Measurements from ENCODE around the gene EPN3. TPM values are rescaled to one million over a fixed set of nuclear protein-coding genes. Genes with fewer than 3 reads are reported as not detected.

Gene EPN3
- total RNA-seq, 1 donor from 2014 or later: 0.84 TPM

GRCh38 chr17:50563092-50563511 is 30.6 kb downstream of the EPN3 start:
- no peaks in the 10 kb centered on the region for H3K36me3 ChIP-seq (ENCODE audit: control insufficient read depth, insufficient read depth, low read length)
- H3K4me3 ChIP-seq (ENCODE audit: low read depth, low read length): no peak overlapping the region
- no peak for TF ChIP-seq CTCF (IDR thresholded peaks at IDR 0.05; ENCODE audit: insufficient read depth, low read length, poor library complexity, severe bottlenecking)
- no peak for DNase-seq (ENCODE audit: low read depth)
- H3K27me3 ChIP-seq (ENCODE audit: control insufficient read depth, insufficient read depth, low read length): peaks cover 79% of the 10 kb centered on the region

- Histone ChIP-seq H3K27me3 (ENCODE audit: control insufficient read depth, insufficient read depth, low read length) (peaks cover 65% of the 10 kb centered on the region), H3K36me3 (ENCODE audit: control insufficient read depth, insufficient read depth, low read length) (no peaks in the 10 kb centered on the region), H3K4me3 (ENCODE audit: low read depth, low read length) (no peak overlapping the region)
- DNase-seq (ENCODE audit: low read depth): no peak
- TF ChIP-seq CTCF (IDR thresholded peaks at IDR 0.05; ENCODE audit: insufficient read depth, low read length, poor library complexity, severe bottlenecking): no peak
Measured at GRCh38 chr17:50564916-50565315, 32.4 kb downstream of the EPN3 start.

GRCh38 chr17:50565402-50566350 is 33.1 kb downstream of the EPN3 start:
- no peak for TF ChIP-seq CTCF (IDR thresholded peaks at IDR 0.05; ENCODE audit: insufficient read depth, low read length, poor library complexity, severe bottlenecking)
- no peak overlapping the region for H3K4me3 ChIP-seq (ENCODE audit: low read depth, low read length)
- no peak for DNase-seq (ENCODE audit: low read depth)
- H3K27me3 ChIP-seq (ENCODE audit: control insufficient read depth, insufficient read depth, low read length): peaks cover 65% of the 10 kb centered on the region
- no peaks in the 10 kb centered on the region for H3K36me3 ChIP-seq (ENCODE audit: control insufficient read depth, insufficient read depth, low read length)

- Histone ChIP-seq H3K4me3 (ENCODE audit: low read depth, low read length) (no peak overlapping the region), H3K27me3 (ENCODE audit: control insufficient read depth, insufficient read depth, low read length) (peaks cover 55% of the 10 kb centered on the region), H3K36me3 (ENCODE audit: control insufficient read depth, insufficient read depth, low read length) (no peaks in the 10 kb centered on the region)
- TF ChIP-seq CTCF (IDR thresholded peaks at IDR 0.05; ENCODE audit: insufficient read depth, low read length, poor library complexity, severe bottlenecking): no peak
- no peak for DNase-seq (ENCODE audit: low read depth)
Measured at GRCh38 chr17:50566886-50567285, 34.4 kb downstream of the EPN3 start.

GRCh38 chr17:50568659-50569058 is 36.1 kb downstream of the EPN3 start:
- no peak for DNase-seq (ENCODE audit: low read depth)
- TF ChIP-seq CTCF (IDR thresholded peaks at IDR 0.05; ENCODE audit: insufficient read depth, low read length, poor library complexity, severe bottlenecking): no peak
- peaks cover 38% of the 10 kb centered on the region for H3K27me3 ChIP-seq (ENCODE audit: control insufficient read depth, insufficient read depth, low read length)
- H3K4me3 ChIP-seq (ENCODE audit: low read depth, low read length): no peak overlapping the region
- no peaks in the 10 kb centered on the region for H3K36me3 ChIP-seq (ENCODE audit: control insufficient read depth, insufficient read depth, low read length)
